GM12865 (cell line): ENCODE results near the gene BMP6.

Experiments
- DNase-seq: peaks from one replicate; pipeline ENCODE4 v3.0.0; 2010; ENCODE audit warnings: low read depth
- H3K4me3 ChIP-seq: 2 replicates; pipeline ENCODE4 v1.5.1; 2011; ENCODE audit warnings: mild to moderate bottlenecking, low read depth, low read length, control low read depth
- TF ChIP-seq, protein P1 (sequence below): IDR thresholded peaks from 2 replicates; pipeline ENCODE4 v1.5.1; 2011; ENCODE audit warnings: low read length, control low read depth, low read depth, inconsistent platforms; ENCODE audit not compliant: insufficient read depth; ENCODE audit errors: missing control alignments

The BMP6 gene

DNA sequence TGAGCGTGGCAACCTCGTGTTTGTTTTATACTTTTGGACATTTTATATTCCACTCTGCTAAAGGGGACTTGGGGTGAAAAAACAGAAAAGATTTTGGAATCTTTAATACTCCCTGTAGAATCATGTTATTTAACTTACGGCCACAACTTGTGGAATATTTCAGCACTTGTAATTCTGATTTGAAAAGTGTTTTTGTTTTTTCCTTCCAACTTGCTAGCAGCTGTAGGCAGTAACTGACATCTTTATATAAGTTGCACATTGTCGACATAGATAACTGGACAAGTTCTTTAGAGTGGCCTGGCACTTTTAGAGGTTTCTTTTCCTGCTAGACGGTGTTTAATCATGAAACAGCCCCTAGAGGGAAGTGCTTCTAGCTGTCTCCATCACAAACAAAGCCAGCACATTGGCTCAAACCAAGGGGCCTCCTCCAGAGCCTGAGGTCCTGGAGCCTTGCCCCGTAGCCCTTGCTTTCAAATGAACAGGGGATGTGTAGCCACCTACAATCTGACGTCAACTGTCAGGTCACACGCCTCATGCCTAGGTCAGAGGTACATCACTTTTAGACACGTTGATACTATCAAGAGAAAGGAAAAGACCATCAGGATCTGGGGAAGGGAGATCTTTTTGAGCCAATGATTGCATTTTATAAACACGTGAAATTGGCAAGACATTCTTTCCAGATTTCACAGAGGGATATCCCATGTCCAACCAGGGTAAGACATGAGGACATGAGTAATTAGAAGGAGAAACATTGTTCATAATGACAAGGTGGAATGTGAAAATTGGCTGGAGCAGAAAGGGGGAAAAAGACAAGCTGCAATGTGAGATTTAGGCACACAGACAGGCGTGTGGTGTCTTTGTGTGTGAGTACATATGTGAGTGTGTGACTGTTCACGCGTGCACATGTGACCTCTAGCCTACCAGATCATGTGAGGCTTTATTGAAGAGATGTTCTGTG is 92.6 kb downstream of the BMP6 start:
- TF ChIP-seq, protein P1, sequence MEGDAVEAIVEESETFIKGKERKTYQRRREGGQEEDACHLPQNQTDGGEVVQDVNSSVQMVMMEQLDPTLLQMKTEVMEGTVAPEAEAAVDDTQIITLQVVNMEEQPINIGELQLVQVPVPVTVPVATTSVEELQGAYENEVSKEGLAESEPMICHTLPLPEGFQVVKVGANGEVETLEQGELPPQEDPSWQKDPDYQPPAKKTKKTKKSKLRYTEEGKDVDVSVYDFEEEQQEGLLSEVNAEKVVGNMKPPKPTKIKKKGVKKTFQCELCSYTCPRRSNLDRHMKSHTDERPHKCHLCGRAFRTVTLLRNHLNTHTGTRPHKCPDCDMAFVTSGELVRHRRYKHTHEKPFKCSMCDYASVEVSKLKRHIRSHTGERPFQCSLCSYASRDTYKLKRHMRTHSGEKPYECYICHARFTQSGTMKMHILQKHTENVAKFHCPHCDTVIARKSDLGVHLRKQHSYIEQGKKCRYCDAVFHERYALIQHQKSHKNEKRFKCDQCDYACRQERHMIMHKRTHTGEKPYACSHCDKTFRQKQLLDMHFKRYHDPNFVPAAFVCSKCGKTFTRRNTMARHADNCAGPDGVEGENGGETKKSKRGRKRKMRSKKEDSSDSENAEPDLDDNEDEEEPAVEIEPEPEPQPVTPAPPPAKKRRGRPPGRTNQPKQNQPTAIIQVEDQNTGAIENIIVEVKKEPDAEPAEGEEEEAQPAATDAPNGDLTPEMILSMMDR, result no peak

GRCh38 chr6:7819431-7820015 is 93.6 kb downstream of the BMP6 start:
- TF ChIP-seq, protein P1, result no peak
- no peak overlapping the region for H3K4me3 ChIP-seq
- DNase-seq, result no peak

More for the DNA sequence above, 92.6 kb downstream of the BMP6 start:
- DNase-seq, result no peak
- H3K4me3 ChIP-seq, result no peak overlapping the region

- no peak overlapping the region for H3K4me3 ChIP-seq
- TF ChIP-seq, protein P1, result no peak
- DNase-seq, result no peak
Measured at GRCh38 chr6:7820288-7820835, 94.5 kb downstream of the BMP6 start.

GRCh38 chr6:7821426-7821825 is 95.5 kb downstream of the BMP6 start:
- H3K4me3 ChIP-seq, result no peak overlapping the region
- TF ChIP-seq, protein P1, result no peak
- no peak for DNase-seq

DNA sequence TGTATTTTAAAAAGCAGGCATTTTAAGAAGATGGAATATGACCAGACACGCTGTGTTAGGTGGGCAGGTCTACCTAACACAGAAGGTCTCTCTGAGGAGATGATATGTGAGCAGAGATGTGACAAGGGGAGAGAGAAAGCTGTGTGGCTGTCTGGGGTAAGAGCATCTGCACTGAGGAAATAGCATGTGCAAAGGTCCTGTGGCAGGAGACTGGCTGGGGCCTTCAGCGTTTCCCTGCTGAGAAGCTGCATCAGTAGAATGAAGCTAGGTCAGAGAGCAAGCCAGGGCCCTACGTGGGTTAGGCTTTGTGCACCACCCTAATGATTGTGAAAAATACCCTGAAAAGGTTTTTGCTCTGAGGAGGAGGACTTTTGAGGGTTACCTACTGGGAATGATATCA is 97.7 kb downstream of the BMP6 start:
- TF ChIP-seq, protein P1, result no peak
- no peak for DNase-seq
- H3K4me3 ChIP-seq, result no peak overlapping the region

DNA sequence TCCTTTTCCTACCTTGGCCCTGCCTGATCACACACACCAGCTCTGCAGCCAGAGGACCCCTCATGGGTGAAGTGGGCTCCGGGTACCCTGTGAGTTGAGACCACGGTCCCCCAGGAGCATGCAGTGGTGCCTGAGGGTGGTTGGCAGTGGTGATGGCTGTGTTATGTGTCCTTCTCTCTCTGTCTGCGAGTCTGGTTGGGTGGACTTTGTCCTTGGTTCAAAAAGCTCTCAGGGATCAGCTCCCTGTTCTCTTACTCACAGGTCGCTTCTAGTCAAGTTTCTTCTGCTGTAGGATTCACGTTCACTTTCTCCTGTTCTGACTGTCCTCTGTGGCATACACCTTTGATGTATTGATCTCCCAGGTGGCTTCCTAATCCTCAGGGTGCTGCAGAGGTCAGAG is 100.1 kb downstream of the BMP6 start:
- no peak for DNase-seq
- TF ChIP-seq, protein P1, result no peak

More for the DNA sequence above, 100.1 kb downstream of the BMP6 start:
- H3K4me3 ChIP-seq, result no peak overlapping the region
